HEK293 (cell line): ENCODE data around the gene SZT2.

Experiments
- CTCF ChIP-seq: fragments of 450-650 bp; formaldehyde crosslinking; IDR thresholded peaks from 2 replicates; pipeline ENCODE4 v1.5.1; 2016; ENCODE audit warnings: missing biosample characterization, missing genetic modification characterization
- ZNF112 ChIP-seq: fragments of 450-650 bp; formaldehyde crosslinking; IDR thresholded peaks from 2 replicates; pipeline ENCODE4 v1.5.0; 2017; ENCODE audit warnings: missing biosample characterization, missing genetic modification characterization

GRCh38 chr1:43382027-43382779 is 7.5 kb upstream of the SZT2 start:
- no peak for TF ChIP-seq CTCF
- no peak for TF ChIP-seq ZNF112 (tag by site-specific recombination)
